B cell (primary cell): ENCODE results near the gene LTBP2. TPM values are rescaled to one million over a fixed set of nuclear protein-coding genes. Genes with fewer than 3 reads are reported as not detected.

Experiments used
- ATAC-seq: fragments of 200-7000 bp; cut with Tn5 transposase; one replicate; pipeline ENCODE4 v1.10.0; 2021; ENCODE audit warnings: low read depth, mild to moderate bottlenecking, moderate number of reproducible peaks, moderate library complexity
- CTCF ChIA-PET: fragments of 350-600 bp; sonication (Branson Sonifier 250); formaldehyde crosslinking; loops from one replicate; lab custom pipeline; 2021; ENCODE audit warnings: antibody characterized with exemption, inconsistent platforms; lab: Charles Lee
- POLR2A ChIA-PET: fragments of 350-600 bp; sonication (Branson Sonifier 250); formaldehyde crosslinking; loops from one replicate; lab custom pipeline; 2021; ENCODE audit warnings: antibody characterized with exemption; lab: Charles Lee
- DNase-seq: peaks from one replicate; pipeline ENCODE4 v3.0.0; 2013
- H2AFZ ChIP-seq: 2 replicates; pipeline ENCODE4 v1.6.1; 2012; ENCODE audit warnings: mild to moderate bottlenecking, low read depth, low read length; ENCODE audit not compliant: insufficient read depth, poor library complexity, severe bottlenecking
- H3K27ac ChIP-seq, 2 donors: 1 replicate in 1 of 2; 2 replicates in 1 of 2; pipeline ENCODE4 v1.5.1; 2012 to 2013; ENCODE audit warnings: low read length in 2 of 2, mild to moderate bottlenecking in 2 of 2, moderate library complexity in 1 of 2
- H3K27me3 ChIP-seq, 4 experiments: fragments of 200-600 bp in 1 of 4; sonication (generic) in 1 of 4; replicated peaks in 1 of 4; 1 replicate in 2 of 4; 2 replicates in 2 of 4; pipeline versions ENCODE4 v1.6.1 to v1.7.0; 2013 to 2016; ENCODE audit warnings: low read length in 3 of 4, mild to moderate bottlenecking in 2 of 4, mixed read lengths in 1 of 4, moderate library complexity in 1 of 4; ENCODE audit not compliant: insufficient read depth in 4 of 4, control insufficient read depth in 3 of 4; ENCODE audit errors: control extremely low read depth in 1 of 4
- H3K36me3 ChIP-seq, 2 experiments: replicated peaks in 1 of 2; 1 replicate in 1 of 2; 2 replicates in 1 of 2; pipeline versions ENCODE4 v1.6.1 to v1.7.1; 2013; ENCODE audit warnings: low read length in 1 of 2; ENCODE audit not compliant: insufficient read depth in 2 of 2, control insufficient read depth in 1 of 2; ENCODE audit errors: control extremely low read depth in 1 of 2, extremely low read depth in 1 of 2
- H3K4me1 ChIP-seq, 2 donors: fragments of 200-600 bp in 1 of 2; sonication (generic) in 1 of 2; 1 replicate in 1 of 2; 2 replicates in 1 of 2; pipeline versions ENCODE4 v1.5.1 to v1.6.1; 2013 to 2017; ENCODE audit warnings: low read length in 2 of 2; ENCODE audit not compliant: control insufficient read depth in 2 of 2, insufficient read depth in 2 of 2
- H3K4me2 ChIP-seq: replicated peaks from 2 replicates; pipeline ENCODE3; 2012; ENCODE audit warnings: mild to moderate bottlenecking, low read depth, low read length; ENCODE audit not compliant: poor library complexity, severe bottlenecking
- H3K4me3 ChIP-seq, 5 experiments: fragments of 200-600 bp in 1 of 5; sonication (generic) in 1 of 5; 1 replicate in 3 of 5; 2 replicates in 2 of 5; pipeline versions ENCODE4 v1.5.1 to v1.7.0; 2011 to 2016; ENCODE audit warnings: low read length in 4 of 5, mild to moderate bottlenecking in 4 of 5, low read depth in 2 of 5, control low read depth in 1 of 5, moderate library complexity in 1 of 5; ENCODE audit not compliant: insufficient read depth in 1 of 5; ENCODE audit errors: control extremely low read depth in 1 of 5, extremely low read depth in 1 of 5
- H3K79me2 ChIP-seq: fragments of 200-600 bp; sonication (generic); one replicate; pipeline ENCODE4 v1.6.0; 2016; ENCODE audit warnings: low read length; ENCODE audit not compliant: control insufficient read depth, insufficient read depth
- H3K9ac ChIP-seq: fragments of 200-600 bp; sonication (generic); 2 replicates; pipeline ENCODE4 v1.6.1; 2017; ENCODE audit warnings: mild to moderate bottlenecking, low read length, moderate library complexity
- H3K9me3 ChIP-seq, 3 donors: one replicate each; pipeline versions ENCODE4 v1.6.1 to v1.7.1; 2013; ENCODE audit warnings: low read length in 2 of 3; ENCODE audit not compliant: control insufficient read depth in 2 of 3, insufficient read depth in 1 of 3; ENCODE audit errors: control extremely low read depth in 1 of 3
- H4K20me1 ChIP-seq: 2 replicates; pipeline ENCODE4 v1.6.0; 2012; ENCODE audit warnings: mild to moderate bottlenecking, low read length; ENCODE audit not compliant: insufficient read depth, control insufficient read depth, poor library complexity, severe bottlenecking
- H3K27ac Mint-ChIP-seq: one replicate; pipeline ENCODE4 v1.8.0; 2021; ENCODE audit warnings: mixed read lengths
- H3K27me3 Mint-ChIP-seq: one replicate; pipeline ENCODE4 v1.8.0; 2021; ENCODE audit warnings: mixed read lengths
- H3K4me1 Mint-ChIP-seq: one replicate; pipeline ENCODE4 v1.8.0; 2021; ENCODE audit warnings: mixed read lengths
- H3K4me3 Mint-ChIP-seq: one replicate; pipeline ENCODE4 v1.8.0; 2021; ENCODE audit warnings: mixed read lengths
- H3K9me3 Mint-ChIP-seq: one replicate; pipeline ENCODE4 v1.8.0; 2022; ENCODE audit warnings: mixed read lengths; ENCODE audit not compliant: insufficient read depth
- CTCF ChIP-seq: fragments of 200-600 bp; IDR thresholded peaks from one replicate; pipeline ENCODE4 v1.8.0; 2022; ENCODE audit warnings: antibody characterized with exemption, mild to moderate bottlenecking
- EZH2 ChIP-seq: IDR thresholded peaks from 2 replicates; pipeline ENCODE4 v1.6.1; 2012; ENCODE audit warnings: borderline replicate concordance, low read depth, mild to moderate bottlenecking, moderate library complexity, low read length; ENCODE audit not compliant: insufficient read depth, poor library complexity, severe bottlenecking
- WGBS: methylation state at CpG from one replicate; pipeline ENCODE4 v1.1.5; 2013; ENCODE audit warnings: missing lambda C conversion rate; ENCODE audit not compliant: insufficient coverage; 5-methylcytosine and 5-hydroxymethylcytosine counted together
- intact Hi-C: fragments of 100-400 bp; cut with micrococcal nuclease; formaldehyde crosslinking; loops from one replicate; pipeline ENCODE4 v1.10.0; 2022
- polyA plus RNA-seq: library from polyadenylated mRNA; depleted of rRNA; stranded (reverse); fragments of >200 nt; gene quantifications from 2 replicates; pipeline ENCODE4 v1.2.3, GENCODE V29; 2012
- total RNA-seq, 2 donors: library from RNA; stranded (reverse); fragments of 120-200 nt in 1 of 2; gene quantifications; 1 replicate in 1 of 2; 2 replicates in 1 of 2; pipeline versions ENCODE4 v1.2.3 to v1.2.4, GENCODE V29; 2013 to 2022

The LTBP2 gene
- total and polyA plus RNA-seq, 2 donors (not counting 1 experiment from before 2014, with no cell fraction given), result 0.12 to 0.22 TPM

- Mint-ChIP-seq H3K9me3 (no peaks in the 10 kb centered on the region), H3K4me3 (no peak overlapping the region), H3K4me1 (peaks cover 5% of the 10 kb centered on the region), H3K27ac (no peak overlapping the region), H3K27me3 (no peaks in the 10 kb centered on the region)
- no peak for ATAC-seq
- no peak for TF ChIP-seq CTCF
- TF ChIP-seq EZH2, result no peak
- H4K20me1 ChIP-seq, result no peaks in the 10 kb centered on the region
- H3K4me3 ChIP-seq, result no peak overlapping the region
- H3K4me1 ChIP-seq, result peaks cover 6 to 10% of the 10 kb centered on the region in 2 donors
- no peak for DNase-seq
- no peak overlapping the region for H3K9ac ChIP-seq
- no peaks in the 10 kb centered on the region for H3K36me3 ChIP-seq
- no peaks in the 10 kb centered on the region for H3K27me3 ChIP-seq
- H3K4me2 ChIP-seq, result no peak overlapping the region
- H2AFZ ChIP-seq, result no peak overlapping the region
- POLR2A ChIA-PET, result no interaction called here
- H3K27ac ChIP-seq, result no peak overlapping the region
- CTCF ChIA-PET, result no interaction called here
- H3K79me2 ChIP-seq, result no peaks in the 10 kb centered on the region
- intact Hi-C loops, result no loop called here
- peaks cover 0 to 6% (median 0%) of the 10 kb centered on the region in 3 donors for H3K9me3 ChIP-seq
- 88% methylated on average over 10 of the region's 10 CpGs for WGBS
These were observed 24.7 kb downstream of the LTBP2 start for GRCh38 chr14:74587363-74587707.

- Histone ChIP-seq H3K4me1 (peaks cover under 1 to 5% of the 10 kb centered on the region in 2 donors), H4K20me1 (no peaks in the 10 kb centered on the region), H3K9ac (no peak overlapping the region), H3K27me3 (no peaks in the 10 kb centered on the region), H3K36me3 (no peaks in the 10 kb centered on the region), H2AFZ (no peak overlapping the region), H3K79me2 (no peaks in the 10 kb centered on the region), H3K27ac (no peak overlapping the region), H3K9me3 (peaks cover 0 to 6% (median 0%) of the 10 kb centered on the region in 3 donors), H3K4me2 (no peak overlapping the region), H3K4me3 (no peak overlapping the region)
- Mint-ChIP-seq H3K4me3 (no peak overlapping the region), H3K4me1 (peaks cover under 1% of the 10 kb centered on the region), H3K27ac (no peak overlapping the region), H3K9me3 (no peaks in the 10 kb centered on the region), H3K27me3 (no peaks in the 10 kb centered on the region)
- POLR2A ChIA-PET, result no interaction called here
- CTCF ChIA-PET, result no interaction called here
- DNase-seq, result no peak
- WGBS, result 93% methylated on average over 17 of the region's 18 CpGs
- no peak for TF ChIP-seq EZH2
- TF ChIP-seq CTCF, result no peak
- ATAC-seq, result no peak
- intact Hi-C loops, result no loop called here
These were observed 25.2 kb downstream of the LTBP2 start for GRCh38 chr14:74586681-74587362.
